ENCODE measurements around the gene MRPS31.

DNA sequence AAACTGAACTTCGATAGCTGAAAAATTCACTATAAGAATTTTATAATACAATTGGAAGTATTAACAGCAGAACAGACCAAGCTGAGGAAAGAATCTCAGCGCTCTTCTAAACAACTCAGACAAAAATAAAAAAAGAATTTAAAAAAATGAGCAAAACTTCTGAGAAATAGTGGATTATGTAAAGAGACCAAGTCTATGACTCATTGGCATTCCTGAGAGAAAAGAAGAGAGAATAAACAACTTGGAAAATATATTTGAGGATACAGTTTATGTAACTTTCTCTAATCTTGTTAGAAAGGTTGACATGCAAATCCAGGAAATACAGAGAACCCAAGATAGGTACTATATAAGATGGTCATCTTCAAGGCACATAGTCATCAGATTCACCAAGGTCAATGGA lies 43.8 kb upstream of the MRPS31 start:
- TF ChIP-seq CTCF (IDR thresholded peaks at IDR 0.05; ENCODE audit: insufficient read depth, low read length, poor library complexity, severe bottlenecking), result no peak
- TF ChIP-seq EZH2phosphoT487 (conservative IDR thresholded peaks at IDR 0.05; ENCODE audit: low read length), result no peak
